ENCODE data around the gene TMEM258. TPM values are rescaled to one million over a fixed set of nuclear protein-coding genes. Genes with fewer than 3 reads are reported as not detected.

The TMEM258 gene
- polyA plus RNA-seq, 2 of the 4 experiments (the other 2 are of a cell fraction), result 257 to 280 TPM

DNA sequence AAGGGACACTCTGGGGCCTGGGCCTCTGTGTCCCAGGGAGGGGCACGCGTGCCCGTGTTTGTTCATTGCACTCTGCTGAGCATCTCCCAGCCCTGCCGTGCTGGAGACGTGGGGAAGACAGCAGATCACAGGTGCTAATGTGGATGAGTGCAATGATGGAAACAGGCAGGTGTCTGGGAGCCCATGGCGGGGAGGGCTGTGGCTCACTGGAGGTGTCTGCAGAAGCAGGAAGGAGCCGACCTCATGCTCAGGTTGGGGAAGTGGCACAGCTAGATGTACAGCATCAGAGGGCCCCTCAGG is 7.9 kb downstream of the TMEM258 start (continued):
- no peak for TF ChIP-seq CHD4 (IDR thresholded peaks at IDR 0.05; ENCODE audit: borderline replicate concordance)

DNA sequence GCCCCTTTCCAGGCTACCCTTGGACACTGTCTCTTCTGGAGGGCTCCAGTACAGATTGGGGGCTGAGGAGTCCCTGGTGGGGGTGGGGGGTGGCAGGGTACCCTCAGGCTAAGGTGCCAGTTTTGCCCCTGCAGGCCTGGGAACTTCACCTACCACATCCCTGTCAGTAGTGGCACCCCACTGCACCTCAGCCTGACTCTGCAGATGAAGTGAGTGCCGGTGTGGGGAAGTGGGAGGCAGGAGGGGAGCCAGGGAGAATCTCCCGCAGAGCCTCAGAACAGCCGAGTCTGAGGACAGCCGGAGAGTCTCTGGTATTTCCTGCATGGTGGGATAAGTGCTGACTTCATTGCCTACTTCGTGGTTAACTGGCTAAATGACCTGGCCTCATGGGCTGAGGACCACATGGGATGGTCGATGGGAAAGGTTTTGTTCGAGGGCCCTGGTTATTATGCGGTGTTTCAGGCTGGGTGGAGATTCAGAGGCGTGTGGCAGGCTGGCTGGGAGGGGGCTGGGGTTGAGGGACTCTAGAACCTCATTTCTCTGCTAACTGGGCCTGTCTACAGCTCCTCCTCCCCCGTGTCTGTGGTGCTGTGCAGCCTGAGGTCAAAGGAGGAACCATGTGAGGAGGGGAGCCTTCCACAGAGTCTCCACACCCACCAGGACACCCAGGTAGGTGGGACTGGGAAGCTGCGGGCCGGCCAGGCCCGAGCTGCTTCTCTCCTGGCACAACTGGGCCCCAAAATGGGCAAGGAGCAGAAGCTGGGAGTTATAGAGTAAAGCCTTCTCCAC is 8.5 kb downstream of the TMEM258 start:
- POLR2A ChIA-PET, result no interaction called here
- TF ChIP-seq, protein P1, sequence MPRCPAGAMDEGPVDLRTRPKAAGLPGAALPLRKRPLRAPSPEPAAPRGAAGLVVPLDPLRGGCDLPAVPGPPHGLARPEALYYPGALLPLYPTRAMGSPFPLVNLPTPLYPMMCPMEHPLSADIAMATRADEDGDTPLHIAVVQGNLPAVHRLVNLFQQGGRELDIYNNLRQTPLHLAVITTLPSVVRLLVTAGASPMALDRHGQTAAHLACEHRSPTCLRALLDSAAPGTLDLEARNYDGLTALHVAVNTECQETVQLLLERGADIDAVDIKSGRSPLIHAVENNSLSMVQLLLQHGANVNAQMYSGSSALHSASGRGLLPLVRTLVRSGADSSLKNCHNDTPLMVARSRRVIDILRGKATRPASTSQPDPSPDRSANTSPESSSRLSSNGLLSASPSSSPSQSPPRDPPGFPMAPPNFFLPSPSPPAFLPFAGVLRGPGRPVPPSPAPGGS (IDR thresholded peaks at IDR 0.05), result no peak
- CTCF ChIA-PET, result interaction anchor here (1.1 to 10.3 kb wide), 5 partner anchors 8 to 40 kb away, joined by 3 to 147 read pairs (median 21); no protein-coding TSS in a partner anchor
- WGBS (ENCODE audit: missing lambda C conversion rate), result 81% methylated on average over 12 of the region's 13 CpGs
- FAIRE-seq (no peak), DNase-seq (ENCODE audit: low read depth in 1 of 2, low spot score in 1 of 2) (no peak), ATAC-seq (no peak)
- Histone ChIP-seq H3K27ac (no peak overlapping the region), H3K4me2 (no peak overlapping the region), H3K4me3 (no peak overlapping the region), H3K4me1 (no peaks in the 10 kb centered on the region), H3K9me3 (no peaks in the 10 kb centered on the region)

DNA sequence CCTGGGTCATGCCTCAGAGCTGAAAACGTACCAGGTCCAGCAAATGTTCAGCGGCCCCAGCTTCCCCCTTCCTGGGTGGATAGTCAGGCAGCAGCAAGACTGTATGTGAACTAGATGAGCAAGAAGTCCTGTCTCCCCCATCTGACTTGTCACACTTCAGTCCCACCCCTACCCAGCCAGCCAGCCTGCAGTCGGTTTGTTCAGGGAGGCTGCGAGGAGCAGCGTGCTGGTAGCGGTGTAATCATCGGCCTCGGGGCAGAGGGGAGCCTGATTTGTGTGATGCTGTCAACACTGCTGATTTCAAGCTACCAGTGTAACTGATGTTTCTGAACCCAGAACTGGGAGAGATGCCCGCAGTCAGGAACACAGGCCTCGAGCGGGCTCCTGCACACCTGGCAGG is 9.6 kb downstream of the TMEM258 start:
- ATAC-seq, result no peak
- Histone ChIP-seq H3K4me2 (no peak overlapping the region), H3K9me3 (no peaks in the 10 kb centered on the region), H3K27ac (no peak overlapping the region), H3K4me3 (no peak overlapping the region), H3K4me1 (no peaks in the 10 kb centered on the region)
- no peak for DNase-seq (ENCODE audit: low read depth in 1 of 2, low spot score in 1 of 2)
- no peak for TF ChIP-seq TP53 (CRISPR knock-in tag; IDR thresholded peaks at IDR 0.05)
- FAIRE-seq, result no peak
- POLR2A ChIA-PET, result interaction anchor here (1.9 kb wide), 1 partner anchor 9 kb away, joined by 7 read pairs; the partner anchor contains the start of genes FEN1 and TMEM258
- WGBS (ENCODE audit: missing lambda C conversion rate), result 94% methylated on average over 11 of the region's 11 CpGs
- CTCF ChIA-PET, result interaction anchor here (0.9 to 5.4 kb wide), 7 partner anchors 9 to 325 kb away, joined by 3 to 71 read pairs (median 6); partner anchors contain the start of gene TMEM258

DNA sequence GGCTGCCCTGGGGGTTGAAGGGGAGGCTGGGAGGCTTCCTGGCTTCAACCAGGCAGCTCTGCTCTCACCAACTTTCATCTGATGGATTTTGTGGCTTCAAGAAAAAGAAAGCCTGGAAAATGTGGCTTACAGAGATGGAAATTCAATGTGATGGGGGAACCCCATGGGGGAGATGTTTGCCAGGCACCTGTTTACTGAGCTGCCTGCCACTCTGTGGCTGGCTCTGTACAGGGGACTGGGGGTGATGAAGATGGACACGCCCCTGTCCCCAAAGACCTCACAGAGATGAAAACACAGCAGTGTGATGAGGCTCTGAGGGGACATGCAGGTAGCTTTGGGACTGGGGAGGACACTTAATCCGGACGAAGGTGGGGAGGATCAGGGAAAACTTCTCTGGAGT is 10.1 kb downstream of the TMEM258 start:
- Histone ChIP-seq H3K4me1 (no peaks in the 10 kb centered on the region), H3K9me3 (no peaks in the 10 kb centered on the region), H3K4me2 (no peak overlapping the region), H3K27ac (no peak overlapping the region), H3K4me3 (no peak overlapping the region)
- POLR2A ChIA-PET, result interaction anchor here (1.9 kb wide), 1 partner anchor 10 kb away, joined by 7 read pairs; the partner anchor contains the start of genes FEN1 and TMEM258
- 85% methylated on average over 3 of the region's 3 CpGs for WGBS (ENCODE audit: missing lambda C conversion rate)
- no peak for ATAC-seq
- no peak for DNase-seq (ENCODE audit: low read depth in 1 of 2, low spot score in 1 of 2)
- FAIRE-seq, result no peak
- no peak for TF ChIP-seq HEYL (CRISPR knock-in tag; IDR thresholded peaks at IDR 0.05)
- TF ChIP-seq JUNB (IDR thresholded peaks at IDR 0.05), result no peak
- TF ChIP-seq, protein P2, sequence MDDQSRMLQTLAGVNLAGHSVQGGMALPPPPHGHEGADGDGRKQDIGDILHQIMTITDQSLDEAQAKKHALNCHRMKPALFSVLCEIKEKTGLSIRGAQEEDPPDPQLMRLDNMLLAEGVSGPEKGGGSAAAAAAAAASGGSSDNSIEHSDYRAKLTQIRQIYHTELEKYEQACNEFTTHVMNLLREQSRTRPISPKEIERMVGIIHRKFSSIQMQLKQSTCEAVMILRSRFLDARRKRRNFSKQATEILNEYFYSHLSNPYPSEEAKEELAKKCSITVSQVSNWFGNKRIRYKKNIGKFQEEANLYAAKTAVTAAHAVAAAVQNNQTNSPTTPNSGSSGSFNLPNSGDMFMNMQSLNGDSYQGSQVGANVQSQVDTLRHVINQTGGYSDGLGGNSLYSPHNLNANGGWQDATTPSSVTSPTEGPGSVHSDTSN (IDR thresholded peaks at IDR 0.05), result no peak
- TF ChIP-seq ZC3H11A (IDR thresholded peaks at IDR 0.05), result no peak
- TF ChIP-seq SMC3 (IDR thresholded peaks at IDR 0.05), result no peak
- TF ChIP-seq HOXA7 (CRISPR knock-in tag; IDR thresholded peaks at IDR 0.05), result no peak
- TF ChIP-seq RARB (CRISPR knock-in tag; IDR thresholded peaks at IDR 0.05), result no peak
- TF ChIP-seq, protein P3, sequence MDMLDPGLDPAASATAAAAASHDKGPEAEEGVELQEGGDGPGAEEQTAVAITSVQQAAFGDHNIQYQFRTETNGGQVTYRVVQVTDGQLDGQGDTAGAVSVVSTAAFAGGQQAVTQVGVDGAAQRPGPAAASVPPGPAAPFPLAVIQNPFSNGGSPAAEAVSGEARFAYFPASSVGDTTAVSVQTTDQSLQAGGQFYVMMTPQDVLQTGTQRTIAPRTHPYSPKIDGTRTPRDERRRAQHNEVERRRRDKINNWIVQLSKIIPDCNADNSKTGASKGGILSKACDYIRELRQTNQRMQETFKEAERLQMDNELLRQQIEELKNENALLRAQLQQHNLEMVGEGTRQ (IDR thresholded peaks at IDR 0.05), result no peak
- TF ChIP-seq, protein P4, sequence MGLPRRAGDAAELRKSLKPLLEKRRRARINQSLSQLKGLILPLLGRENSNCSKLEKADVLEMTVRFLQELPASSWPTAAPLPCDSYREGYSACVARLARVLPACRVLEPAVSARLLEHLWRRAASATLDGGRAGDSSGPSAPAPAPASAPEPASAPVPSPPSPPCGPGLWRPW (IDR thresholded peaks at IDR 0.05), result no peak
- TF ChIP-seq ESRRA (IDR thresholded peaks at IDR 0.05; ENCODE audit: borderline replicate concordance, low read length), result no peak
- TF ChIP-seq RNF2 (IDR thresholded peaks at IDR 0.05; ENCODE audit: borderline replicate concordance, low read depth), result no peak
- TF ChIP-seq, protein P5, sequence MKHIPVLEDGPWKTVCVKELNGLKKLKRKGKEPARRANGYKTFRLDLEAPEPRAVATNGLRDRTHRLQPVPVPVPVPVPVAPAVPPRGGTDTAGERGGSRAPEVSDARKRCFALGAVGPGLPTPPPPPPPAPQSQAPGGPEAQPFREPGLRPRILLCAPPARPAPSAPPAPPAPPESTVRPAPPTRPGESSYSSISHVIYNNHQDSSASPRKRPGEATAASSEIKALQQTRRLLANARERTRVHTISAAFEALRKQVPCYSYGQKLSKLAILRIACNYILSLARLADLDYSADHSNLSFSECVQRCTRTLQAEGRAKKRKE (CRISPR knock-in tag; IDR thresholded peaks at IDR 0.05; ENCODE audit: low read depth), result no peak
- TF ChIP-seq POLR2A (IDR thresholded peaks at IDR 0.05; ENCODE audit: low read length), result no peak
- no peak for TF ChIP-seq TP53 (CRISPR knock-in tag; IDR thresholded peaks at IDR 0.05)
- TF ChIP-seq, protein P6, sequence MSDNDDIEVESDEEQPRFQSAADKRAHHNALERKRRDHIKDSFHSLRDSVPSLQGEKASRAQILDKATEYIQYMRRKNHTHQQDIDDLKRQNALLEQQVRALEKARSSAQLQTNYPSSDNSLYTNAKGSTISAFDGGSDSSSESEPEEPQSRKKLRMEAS (IDR thresholded peaks at IDR 0.05), result no peak
- no peak for TF ChIP-seq CEBPB (IDR thresholded peaks at IDR 0.05)
- CTCF ChIA-PET, result interaction anchor here (0.9 to 5.4 kb wide), 7 partner anchors 9 to 326 kb away, joined by 3 to 71 read pairs (median 6); partner anchors contain the start of gene TMEM258

All from A549 (cell line).